ENCODE data around the gene MRPL43.

The MRPL43 gene

DNA sequence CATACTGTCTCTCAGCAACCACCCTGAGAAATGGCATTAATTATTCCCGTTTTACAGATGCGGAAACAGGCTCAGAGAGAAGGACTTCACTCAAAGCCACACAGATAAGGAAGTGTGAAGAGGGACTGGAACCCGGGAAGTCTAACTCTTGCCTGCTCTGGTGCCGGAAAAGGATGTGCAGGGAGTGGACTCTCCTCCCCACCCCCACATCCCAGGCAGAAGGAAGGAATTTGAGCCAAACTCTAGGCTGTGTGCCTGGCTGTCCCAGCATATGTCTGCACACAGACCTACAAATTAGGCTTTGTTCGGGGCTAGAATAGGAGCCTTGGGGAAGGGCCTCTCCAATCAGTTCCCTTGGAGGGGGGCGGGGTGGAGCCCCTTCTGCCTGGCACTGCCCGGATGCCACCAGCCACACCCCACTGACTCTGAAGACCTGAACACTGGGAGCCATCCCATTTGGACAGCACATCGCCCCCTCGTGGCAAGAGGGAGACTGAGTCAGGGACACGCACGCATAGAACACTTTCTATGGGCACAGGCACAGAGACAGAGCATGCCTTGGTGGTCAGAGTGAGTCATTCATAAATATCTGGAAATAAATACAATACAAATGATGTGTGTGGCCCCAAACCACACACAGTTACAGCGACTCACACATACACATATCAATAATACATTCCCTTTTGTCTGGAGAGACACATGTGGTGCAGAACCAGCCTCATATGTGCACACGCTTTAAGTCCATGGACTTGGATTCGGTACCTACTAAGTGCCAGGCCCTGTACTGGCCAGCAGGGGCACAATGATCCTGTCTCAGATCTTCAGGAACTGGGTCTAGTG, 25.4 kb upstream of the MRPL43 start:
- Histone ChIP-seq H2AFZ (ENCODE audit: low read depth) (peak overlapping the region; percentile 27; the same call in 1 of the 2 replicates), H3K4me1 (ENCODE audit: low read depth, poor library complexity, severe bottlenecking) (peaks cover 15% of the 10 kb centered on the region), H3K27me3 (ENCODE audit: insufficient read depth, low read depth) (peaks cover 7% of the 10 kb centered on the region; the same call in 1 of the 2 replicates), H3K36me3 (ENCODE audit: insufficient read depth) (no peaks in the 10 kb centered on the region), H3K79me2 (ENCODE audit: insufficient read depth, low read depth) (no peaks in the 10 kb centered on the region), H3K4me3 (IDR thresholded peaks at IDR 0.05; ENCODE audit: insufficient read depth, low read depth, low read length) (no peak overlapping the region), H4K20me1 (ENCODE audit: insufficient read depth) (no peaks in the 10 kb centered on the region), H3K4me2 (peak overlapping the region; percentile 15; the same call in 1 of the 2 replicates), H3K27ac (no peak overlapping the region), H3K9ac (no peak overlapping the region)
- TF ChIP-seq, protein P1, sequence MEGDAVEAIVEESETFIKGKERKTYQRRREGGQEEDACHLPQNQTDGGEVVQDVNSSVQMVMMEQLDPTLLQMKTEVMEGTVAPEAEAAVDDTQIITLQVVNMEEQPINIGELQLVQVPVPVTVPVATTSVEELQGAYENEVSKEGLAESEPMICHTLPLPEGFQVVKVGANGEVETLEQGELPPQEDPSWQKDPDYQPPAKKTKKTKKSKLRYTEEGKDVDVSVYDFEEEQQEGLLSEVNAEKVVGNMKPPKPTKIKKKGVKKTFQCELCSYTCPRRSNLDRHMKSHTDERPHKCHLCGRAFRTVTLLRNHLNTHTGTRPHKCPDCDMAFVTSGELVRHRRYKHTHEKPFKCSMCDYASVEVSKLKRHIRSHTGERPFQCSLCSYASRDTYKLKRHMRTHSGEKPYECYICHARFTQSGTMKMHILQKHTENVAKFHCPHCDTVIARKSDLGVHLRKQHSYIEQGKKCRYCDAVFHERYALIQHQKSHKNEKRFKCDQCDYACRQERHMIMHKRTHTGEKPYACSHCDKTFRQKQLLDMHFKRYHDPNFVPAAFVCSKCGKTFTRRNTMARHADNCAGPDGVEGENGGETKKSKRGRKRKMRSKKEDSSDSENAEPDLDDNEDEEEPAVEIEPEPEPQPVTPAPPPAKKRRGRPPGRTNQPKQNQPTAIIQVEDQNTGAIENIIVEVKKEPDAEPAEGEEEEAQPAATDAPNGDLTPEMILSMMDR (conservative IDR thresholded peaks at IDR 0.05; ENCODE audit: low read depth, low read length): peak; percentile 89

DNA sequence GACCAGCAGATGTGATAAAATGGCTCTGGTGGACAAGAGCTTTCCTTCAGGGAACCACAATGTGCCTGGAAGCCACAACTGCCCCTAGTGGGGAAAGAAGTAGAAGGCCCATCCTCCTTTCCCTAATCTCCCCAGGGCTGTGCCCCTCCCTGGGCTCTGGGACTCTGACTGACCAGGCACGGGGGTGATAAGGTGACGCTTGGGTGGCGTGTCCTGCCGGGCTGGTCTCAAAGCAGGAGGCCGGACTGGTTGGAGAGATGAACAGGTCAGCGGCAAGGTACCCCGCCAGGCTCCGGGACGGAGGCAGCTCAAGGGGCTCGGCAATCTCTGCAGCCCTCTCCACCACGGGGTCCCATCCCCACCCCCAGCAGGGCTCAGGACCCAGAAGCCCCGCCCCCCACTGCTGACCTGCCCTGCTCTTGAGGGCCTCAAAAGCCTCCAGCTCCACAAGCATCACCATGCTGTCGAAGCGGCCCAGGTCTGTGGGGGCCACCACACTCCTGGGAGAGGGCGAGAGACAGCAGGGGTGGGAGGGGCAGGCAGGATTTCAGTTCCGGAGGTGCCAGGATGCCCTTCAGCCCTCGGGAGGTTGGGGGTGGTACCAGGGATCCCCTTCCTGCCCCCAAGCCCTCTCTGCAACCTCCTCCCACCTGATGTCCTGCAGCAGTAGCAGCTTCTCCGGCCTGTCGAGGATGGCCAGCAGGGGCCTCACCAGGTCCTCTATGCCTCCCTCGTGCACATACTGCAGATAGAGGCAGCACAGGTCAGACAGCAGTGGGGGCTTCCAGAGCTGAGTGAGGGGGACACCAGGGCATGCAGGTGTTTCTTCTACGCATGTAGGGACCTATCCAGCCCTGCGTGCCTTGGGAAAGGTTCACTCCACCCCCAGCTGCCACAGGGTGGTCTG, 24.5 kb upstream of the MRPL43 start:
- H2AFZ ChIP-seq (ENCODE audit: low read depth): no peak overlapping the region
- no peak overlapping the region for H3K9ac ChIP-seq
- H3K4me1 ChIP-seq (ENCODE audit: low read depth, poor library complexity, severe bottlenecking): peaks cover 15% of the 10 kb centered on the region
- no peaks in the 10 kb centered on the region for H4K20me1 ChIP-seq (ENCODE audit: insufficient read depth)
- no peak overlapping the region for H3K27ac ChIP-seq
- H3K4me2 ChIP-seq: no peak overlapping the region
- no peaks in the 10 kb centered on the region for H3K79me2 ChIP-seq (ENCODE audit: insufficient read depth, low read depth)
- TF ChIP-seq, protein P1 (conservative IDR thresholded peaks at IDR 0.05; ENCODE audit: low read depth, low read length): no peak
- no peak overlapping the region for H3K4me3 ChIP-seq (IDR thresholded peaks at IDR 0.05; ENCODE audit: insufficient read depth, low read depth, low read length)
- no peaks in the 10 kb centered on the region; the same call in 1 of the 2 replicates for H3K27me3 ChIP-seq (ENCODE audit: insufficient read depth, low read depth)
- no peaks in the 10 kb centered on the region for H3K36me3 ChIP-seq (ENCODE audit: insufficient read depth)

DNA sequence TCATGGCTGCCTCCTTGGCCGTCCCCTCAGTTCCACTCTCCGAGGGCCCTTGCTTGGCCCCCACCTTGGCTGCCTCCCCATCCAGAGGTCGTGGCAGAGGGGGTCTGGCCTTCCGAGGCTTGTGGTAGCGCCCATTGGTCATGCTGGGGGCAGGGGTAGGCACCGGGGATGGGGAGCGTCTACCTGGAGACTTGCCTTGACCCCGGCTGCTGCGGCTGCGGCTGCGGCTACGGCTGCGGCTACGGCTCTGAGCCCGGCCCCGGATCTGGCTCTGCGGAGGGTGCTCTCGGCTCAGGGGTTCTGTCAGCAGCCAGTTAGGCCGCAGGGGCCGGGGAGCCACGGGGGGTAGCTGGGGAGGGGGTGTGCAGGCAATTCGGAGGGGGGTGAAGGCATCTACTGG, 23.0 kb upstream of the MRPL43 start:
- H3K27me3 ChIP-seq (ENCODE audit: insufficient read depth, low read depth): no peaks in the 10 kb centered on the region
- peaks cover 15% of the 10 kb centered on the region for H3K4me1 ChIP-seq (ENCODE audit: low read depth, poor library complexity, severe bottlenecking)
- no peak overlapping the region for H3K4me2 ChIP-seq
- no peaks in the 10 kb centered on the region for H3K36me3 ChIP-seq (ENCODE audit: insufficient read depth)
- H3K27ac ChIP-seq: no peak overlapping the region
- no peak overlapping the region for H2AFZ ChIP-seq (ENCODE audit: low read depth)
- H3K4me3 ChIP-seq (IDR thresholded peaks at IDR 0.05; ENCODE audit: insufficient read depth, low read depth, low read length): no peak overlapping the region
- H4K20me1 ChIP-seq (ENCODE audit: insufficient read depth): no peaks in the 10 kb centered on the region
- H3K79me2 ChIP-seq (ENCODE audit: insufficient read depth, low read depth): no peaks in the 10 kb centered on the region
- TF ChIP-seq, protein P1 (conservative IDR thresholded peaks at IDR 0.05; ENCODE audit: low read depth, low read length): no peak
- H3K9ac ChIP-seq: no peak overlapping the region

DNA sequence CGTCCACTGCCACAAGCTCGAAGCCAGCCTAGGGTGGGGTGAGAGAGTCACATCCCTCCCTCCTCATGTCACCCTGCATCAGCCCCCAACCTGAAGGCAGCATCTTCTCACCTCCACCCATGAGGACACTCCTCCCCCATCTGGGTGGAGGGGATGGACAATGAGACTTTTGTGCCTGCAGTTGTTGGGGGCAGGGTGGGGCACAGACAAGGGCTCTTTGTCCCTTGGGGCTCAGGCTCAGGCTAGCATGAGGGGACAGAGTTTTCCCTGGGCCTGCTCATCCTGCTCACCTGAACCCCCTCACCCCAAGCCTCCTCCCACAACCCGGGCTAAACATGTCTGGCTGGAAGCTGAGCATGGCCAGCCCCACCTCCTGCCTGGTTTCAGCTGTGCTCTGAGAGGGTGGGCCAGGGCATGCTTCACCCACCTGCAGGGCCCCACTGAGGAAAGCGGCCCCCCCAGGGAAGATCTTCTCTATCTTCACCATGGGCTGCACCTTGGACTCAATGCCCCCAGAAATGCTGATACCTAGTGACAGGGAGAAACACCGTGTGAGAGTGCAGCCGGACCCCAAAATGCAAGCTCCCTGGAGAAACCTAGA, 21.6 kb upstream of the MRPL43 start:
- no peaks in the 10 kb centered on the region for H3K79me2 ChIP-seq (ENCODE audit: insufficient read depth, low read depth)
- no peak overlapping the region for H3K9ac ChIP-seq
- H4K20me1 ChIP-seq (ENCODE audit: insufficient read depth): no peaks in the 10 kb centered on the region

More for the DNA sequence above, 21.6 kb upstream of the MRPL43 start:
- Histone ChIP-seq H3K4me2 (no peak overlapping the region), H3K4me3 (IDR thresholded peaks at IDR 0.05; ENCODE audit: insufficient read depth, low read depth, low read length) (no peak overlapping the region), H2AFZ (ENCODE audit: low read depth) (no peak overlapping the region), H3K36me3 (ENCODE audit: insufficient read depth) (no peaks in the 10 kb centered on the region), H3K4me1 (ENCODE audit: low read depth, poor library complexity, severe bottlenecking) (peaks cover 8% of the 10 kb centered on the region), H3K27me3 (ENCODE audit: insufficient read depth, low read depth) (no peaks in the 10 kb centered on the region), H3K27ac (no peak overlapping the region)
- TF ChIP-seq, protein P1 (conservative IDR thresholded peaks at IDR 0.05; ENCODE audit: low read depth, low read length): no peak

Data from KMS-11 (cell line).